NT2/D1 (cell line): ENCODE results near the gene PSME4.

Source experiments
- DNase-seq: peaks from one replicate; pipeline ENCODE4 v3.0.0-alpha.2; 2011; ENCODE audit warnings: low read depth, low spot score
- H3K27me3 ChIP-seq: 2 replicates; pipeline ENCODE4 v1.6.0; 2011; ENCODE audit warnings: mild to moderate bottlenecking; ENCODE audit not compliant: insufficient read length, insufficient read depth
- H3K36me3 ChIP-seq: 2 replicates; pipeline ENCODE4 v1.6.1; 2011; ENCODE audit warnings: mild to moderate bottlenecking, low read length, mixed read lengths; ENCODE audit not compliant: insufficient read depth, insufficient read length
- H3K4me1 ChIP-seq: 2 replicates; pipeline ENCODE4 v1.5.1; 2011; ENCODE audit not compliant: insufficient read depth, insufficient read length
- H3K4me3 ChIP-seq: 2 replicates; pipeline ENCODE4 v1.5.1; 2011; ENCODE audit warnings: low read depth; ENCODE audit not compliant: insufficient read length
- H3K9ac ChIP-seq: 2 replicates; pipeline ENCODE4 v1.6.0; 2011; ENCODE audit warnings: low read depth; ENCODE audit not compliant: insufficient read length
- H3K9me3 ChIP-seq: 2 replicates; pipeline ENCODE4 v1.5.1; 2011; ENCODE audit warnings: mild to moderate bottlenecking, low read length; ENCODE audit not compliant: insufficient read depth
- SUZ12 ChIP-seq: IDR thresholded peaks from 2 replicates; pipeline ENCODE4 v1.6.1; 2011; ENCODE audit not compliant: insufficient read length, insufficient read depth; ENCODE audit errors: extremely low read depth
- YY1 ChIP-seq: IDR thresholded peaks from 2 replicates; pipeline ENCODE4 v1.6.1; 2011; ENCODE audit not compliant: insufficient read length, insufficient read depth
- ZNF274 ChIP-seq: IDR thresholded peaks from 2 replicates; pipeline ENCODE4 v1.6.1; 2011; ENCODE audit warnings: mild to moderate bottlenecking, low read depth, low read length

Gene PSME4

GRCh38 chr2:53896864-53897263, 73.9 kb downstream of the PSME4 start:
- Histone ChIP-seq H3K27me3 (no peaks in the 10 kb centered on the region), H3K9ac (no peak overlapping the region), H3K9me3 (no peaks in the 10 kb centered on the region), H3K36me3 (peaks cover 78% of the 10 kb centered on the region), H3K4me1 (no peaks in the 10 kb centered on the region), H3K4me3 (no peak overlapping the region)
- DNase-seq, result no peak
- TF ChIP-seq YY1, result no peak
- no peak for TF ChIP-seq SUZ12
- no peak for TF ChIP-seq ZNF274

DNA sequence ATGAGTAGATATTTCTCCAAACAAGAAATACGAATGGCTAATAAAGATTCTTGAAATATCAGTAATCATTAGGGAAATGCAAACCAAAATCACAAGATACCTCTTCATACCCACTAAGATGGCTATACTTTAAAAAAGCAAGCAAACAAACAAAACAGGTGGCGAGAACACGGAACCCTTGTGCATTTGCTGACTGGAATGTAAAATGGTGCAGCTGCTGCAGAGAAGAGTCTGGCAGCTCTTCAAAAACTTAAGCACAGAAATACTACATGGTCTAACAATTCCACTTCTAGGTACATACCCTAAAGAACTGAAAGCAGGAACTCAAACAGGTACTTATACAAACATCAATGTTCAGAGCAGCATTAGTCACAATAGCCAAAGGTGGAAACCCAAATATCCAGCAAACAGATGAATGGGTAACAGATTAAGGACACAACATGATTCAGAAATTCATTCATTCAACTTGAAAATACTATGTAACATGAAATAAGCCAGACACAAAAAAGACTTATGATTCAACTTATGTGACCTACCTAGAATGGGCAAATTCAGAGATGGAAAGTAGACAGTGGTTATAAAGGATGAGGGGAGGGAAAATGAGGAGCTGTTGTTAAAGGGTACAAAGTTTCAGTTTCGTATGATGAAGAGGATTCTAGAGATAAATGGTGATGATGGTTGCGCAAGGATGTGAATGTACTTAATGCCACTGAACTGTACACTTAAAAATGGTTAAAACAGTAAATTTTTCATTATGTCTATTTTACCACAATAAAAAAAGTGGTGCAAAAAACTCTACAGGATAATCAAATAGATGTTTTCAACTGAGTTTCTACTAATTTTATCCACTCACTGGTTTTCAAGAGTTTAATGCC, 84.2 kb downstream of the PSME4 start:
- no peak for DNase-seq
- no peak overlapping the region for H3K9ac ChIP-seq
- H3K27me3 ChIP-seq, result no peaks in the 10 kb centered on the region
- H3K4me1 ChIP-seq, result no peaks in the 10 kb centered on the region
- no peak for TF ChIP-seq SUZ12
- no peak for TF ChIP-seq YY1
- peaks cover 80% of the 10 kb centered on the region for H3K36me3 ChIP-seq
- no peaks in the 10 kb centered on the region for H3K9me3 ChIP-seq
- H3K4me3 ChIP-seq, result no peak overlapping the region

DNA sequence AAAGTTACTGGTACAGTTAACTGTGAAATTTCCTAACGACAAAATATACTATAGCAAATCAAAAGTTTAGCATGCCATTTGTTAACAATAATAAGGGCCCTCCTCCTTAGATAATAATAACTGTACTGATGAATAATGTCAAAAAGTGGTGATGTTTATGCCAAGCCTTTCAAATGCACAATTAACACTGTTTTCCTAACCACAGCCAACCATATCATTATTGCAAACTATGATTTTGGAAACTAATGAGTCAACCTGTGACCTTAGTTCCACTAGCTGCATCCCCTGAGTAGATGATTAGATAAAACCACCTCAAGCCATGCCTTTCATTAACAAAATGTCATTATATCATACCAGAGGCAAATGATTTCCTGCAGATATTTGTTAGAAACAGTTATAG, 85.9 kb downstream of the PSME4 start:
- Histone ChIP-seq H3K9ac (no peak overlapping the region), H3K36me3 (peaks cover 72% of the 10 kb centered on the region), H3K4me1 (no peaks in the 10 kb centered on the region), H3K4me3 (no peak overlapping the region), H3K9me3 (no peaks in the 10 kb centered on the region), H3K27me3 (no peaks in the 10 kb centered on the region)
- TF ChIP-seq ZNF274, result no peak
- no peak for DNase-seq

DNA sequence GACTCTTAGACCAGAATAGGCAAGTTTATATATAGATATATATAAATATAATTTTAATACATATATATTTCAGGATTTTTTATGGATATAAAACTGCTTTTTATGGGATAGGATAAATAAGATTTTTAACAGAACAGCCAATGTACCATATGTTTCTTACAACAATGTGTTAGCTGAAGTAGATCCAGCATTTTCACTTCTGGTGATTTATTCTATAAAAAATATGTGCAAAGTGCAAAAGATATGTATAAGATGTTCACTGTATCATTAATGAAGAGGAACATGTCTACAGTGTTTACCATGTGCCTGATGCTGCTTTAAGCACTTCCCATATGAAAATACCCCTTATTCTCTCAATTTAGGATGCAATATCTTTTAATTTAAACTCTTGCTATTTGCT, 88.8 kb downstream of the PSME4 start:
- no peak for TF ChIP-seq SUZ12
- no peak for TF ChIP-seq ZNF274
- no peak for TF ChIP-seq YY1
- no peaks in the 10 kb centered on the region for H3K9me3 ChIP-seq
- DNase-seq, result no peak
- H3K9ac ChIP-seq, result no peak overlapping the region
- no peaks in the 10 kb centered on the region for H3K27me3 ChIP-seq
- no peak overlapping the region for H3K4me3 ChIP-seq
- H3K4me1 ChIP-seq, result no peaks in the 10 kb centered on the region
- H3K36me3 ChIP-seq, result peaks cover 53% of the 10 kb centered on the region

DNA sequence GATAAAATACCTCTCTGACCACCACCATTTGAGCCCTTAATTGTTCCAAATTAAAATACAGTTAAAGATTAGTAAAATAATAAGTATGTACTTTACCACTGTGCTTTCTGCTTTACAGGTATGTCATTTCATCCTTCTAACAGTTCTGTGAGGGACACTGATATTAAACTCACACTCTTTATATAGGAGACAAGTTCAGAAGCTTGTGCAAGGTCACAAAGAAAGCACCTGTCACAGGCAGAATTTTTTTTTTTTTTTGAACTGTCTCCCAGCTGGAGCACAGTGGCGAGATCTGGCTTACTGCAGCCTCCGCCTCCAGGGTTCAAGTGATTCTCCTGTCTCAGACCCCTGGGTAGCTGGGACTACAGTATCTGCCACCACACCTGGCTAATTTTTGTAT, 89.4 kb downstream of the PSME4 start:
- Histone ChIP-seq H3K36me3 (peaks cover 47% of the 10 kb centered on the region), H3K4me1 (no peaks in the 10 kb centered on the region), H3K27me3 (no peaks in the 10 kb centered on the region), H3K9ac (no peak overlapping the region), H3K9me3 (no peaks in the 10 kb centered on the region), H3K4me3 (no peak overlapping the region)
- DNase-seq, result no peak
- TF ChIP-seq ZNF274, result no peak
- no peak for TF ChIP-seq SUZ12
- no peak for TF ChIP-seq YY1

DNA sequence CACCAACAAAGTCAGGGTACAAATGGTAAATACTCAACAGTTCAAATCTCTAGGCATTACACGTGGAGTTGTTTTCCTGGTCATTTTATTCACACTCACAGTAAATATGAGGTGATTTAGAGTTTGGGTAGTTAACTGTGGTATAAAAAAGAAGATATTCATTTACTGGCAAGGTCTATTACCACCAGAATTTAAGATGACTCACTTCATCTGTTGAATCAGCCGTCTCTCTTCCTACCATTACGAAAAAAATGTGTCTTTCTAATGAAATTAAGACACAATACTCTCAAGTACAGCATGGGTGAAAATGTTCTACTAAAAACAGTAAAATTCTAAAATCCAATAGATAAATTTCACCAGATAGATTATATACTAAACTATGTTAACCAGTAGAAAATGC, 90.0 kb downstream of the PSME4 start:
- Histone ChIP-seq H3K36me3 (peaks cover 48% of the 10 kb centered on the region), H3K27me3 (no peaks in the 10 kb centered on the region), H3K4me1 (no peaks in the 10 kb centered on the region), H3K4me3 (no peak overlapping the region), H3K9ac (no peak overlapping the region), H3K9me3 (no peaks in the 10 kb centered on the region)
- TF ChIP-seq SUZ12 (no peak), ZNF274 (no peak), YY1 (no peak)
- no peak for DNase-seq

DNA sequence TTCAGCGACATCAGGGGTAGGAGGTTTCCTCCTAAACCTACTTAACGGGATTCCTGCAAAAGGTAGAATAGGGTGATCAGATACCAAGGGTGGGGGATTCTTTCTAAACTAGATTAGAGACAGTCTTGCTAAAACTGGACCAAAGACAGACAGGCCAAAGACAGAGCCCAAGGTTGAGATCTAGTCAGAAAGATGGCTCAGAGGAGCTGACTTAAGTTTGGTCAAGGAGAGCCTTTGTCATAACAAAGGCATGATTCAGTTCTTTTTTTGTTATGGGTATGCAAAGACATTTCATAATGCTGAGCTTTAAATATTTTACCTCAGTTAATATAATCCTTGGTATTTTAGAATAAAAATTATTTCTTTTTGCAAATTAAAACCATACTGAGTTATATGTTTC, 93.2 kb downstream of the PSME4 start:
- DNase-seq, result no peak
- peaks cover 47% of the 10 kb centered on the region for H3K36me3 ChIP-seq
- TF ChIP-seq ZNF274 (no peak), SUZ12 (no peak), YY1 (no peak)
- no peaks in the 10 kb centered on the region for H3K9me3 ChIP-seq
- no peak overlapping the region for H3K9ac ChIP-seq
- no peak overlapping the region for H3K4me3 ChIP-seq
- H3K4me1 ChIP-seq, result no peaks in the 10 kb centered on the region
- no peaks in the 10 kb centered on the region for H3K27me3 ChIP-seq

GRCh38 chr2:53877112-53877511, 93.7 kb downstream of the PSME4 start:
- Histone ChIP-seq H3K27me3 (no peaks in the 10 kb centered on the region), H3K4me3 (no peak overlapping the region), H3K4me1 (no peaks in the 10 kb centered on the region), H3K36me3 (peaks cover 45% of the 10 kb centered on the region), H3K9me3 (no peaks in the 10 kb centered on the region), H3K9ac (no peak overlapping the region)
- TF ChIP-seq SUZ12, result no peak
- no peak for TF ChIP-seq YY1
- TF ChIP-seq ZNF274, result no peak
- DNase-seq, result no peak
